Suprapubic skin (tissue), 4 donors: Measurements from ENCODE around the gene MYADML2. TPM values are rescaled to one million over a fixed set of nuclear protein-coding genes. Genes with fewer than 3 reads are reported as not detected.

Experiments used
- DNase-seq, 2 donors: peaks; one replicate each; pipeline ENCODE4 v3.0.0-alpha.2; 2019; ENCODE audit warnings: low spot score in 2 of 2
- H3K27ac ChIP-seq: fragments of 200-600 bp; sonication (generic); one replicate; pipeline ENCODE4 v1.5.1; 2019
- H3K27me3 ChIP-seq: fragments of 200-600 bp; sonication (generic); one replicate; pipeline ENCODE4 v1.5.1; 2019
- H3K36me3 ChIP-seq: fragments of 200-600 bp; sonication (generic); one replicate; pipeline ENCODE4 v1.5.1; 2019
- H3K4me1 ChIP-seq: fragments of 200-600 bp; sonication (generic); one replicate; pipeline ENCODE4 v1.5.1; 2019
- H3K4me3 ChIP-seq: fragments of 200-600 bp; sonication (generic); one replicate; pipeline ENCODE4 v1.5.1; 2019; ENCODE audit warnings: mild to moderate bottlenecking
- H3K9me3 ChIP-seq: fragments of 200-600 bp; sonication (generic); one replicate; pipeline ENCODE4 v1.5.1; 2019
- EP300 ChIP-seq: sonication (generic); formaldehyde crosslinking; IDR thresholded peaks from one replicate; pipeline ENCODE4 v1.6.1; 2017; ENCODE audit warnings: antibody characterized with exemption
- POLR2A ChIP-seq, 2 donors: fragments of 450-650 bp; IDR thresholded peaks; one replicate each; pipeline ENCODE4 v1.6.1; 2017; ENCODE audit warnings: antibody characterized with exemption in 2 of 2, mild to moderate bottlenecking in 2 of 2, moderate library complexity in 2 of 2
- POLR2AphosphoS5 ChIP-seq, 3 donors: sonication (generic); formaldehyde crosslinking; IDR thresholded peaks; one replicate each; pipeline ENCODE4 v1.6.1; 2017; ENCODE audit warnings: antibody characterized with exemption in 3 of 3
- WGBS: methylation state at CpG from one replicate; pipeline ENCODE4 v1.1.5; 2018; 5-methylcytosine and 5-hydroxymethylcytosine counted together
- total RNA-seq, 4 donors: library from RNA; depleted of rRNA; stranded (reverse); fragments of >200 nt; gene quantifications; one replicate each; pipeline ENCODE4 v1.1.0, GENCODE V29; 2016
- TF ChIP-seq, protein P1 (sequence below), 2 donors: fragments of 200-600 bp in 1 of 2; fragments of 450-650 bp in 1 of 2; sonication (generic) in 1 of 2; IDR thresholded peaks; one replicate each; pipeline ENCODE4 v1.5.1; 2016 to 2019; ENCODE audit warnings: antibody characterized with exemption in 2 of 2, mild to moderate bottlenecking in 1 of 2, moderate library complexity in 1 of 2

The MYADML2 gene
- total RNA-seq, 4 donors from 2014 or later, result not detected

DNA sequence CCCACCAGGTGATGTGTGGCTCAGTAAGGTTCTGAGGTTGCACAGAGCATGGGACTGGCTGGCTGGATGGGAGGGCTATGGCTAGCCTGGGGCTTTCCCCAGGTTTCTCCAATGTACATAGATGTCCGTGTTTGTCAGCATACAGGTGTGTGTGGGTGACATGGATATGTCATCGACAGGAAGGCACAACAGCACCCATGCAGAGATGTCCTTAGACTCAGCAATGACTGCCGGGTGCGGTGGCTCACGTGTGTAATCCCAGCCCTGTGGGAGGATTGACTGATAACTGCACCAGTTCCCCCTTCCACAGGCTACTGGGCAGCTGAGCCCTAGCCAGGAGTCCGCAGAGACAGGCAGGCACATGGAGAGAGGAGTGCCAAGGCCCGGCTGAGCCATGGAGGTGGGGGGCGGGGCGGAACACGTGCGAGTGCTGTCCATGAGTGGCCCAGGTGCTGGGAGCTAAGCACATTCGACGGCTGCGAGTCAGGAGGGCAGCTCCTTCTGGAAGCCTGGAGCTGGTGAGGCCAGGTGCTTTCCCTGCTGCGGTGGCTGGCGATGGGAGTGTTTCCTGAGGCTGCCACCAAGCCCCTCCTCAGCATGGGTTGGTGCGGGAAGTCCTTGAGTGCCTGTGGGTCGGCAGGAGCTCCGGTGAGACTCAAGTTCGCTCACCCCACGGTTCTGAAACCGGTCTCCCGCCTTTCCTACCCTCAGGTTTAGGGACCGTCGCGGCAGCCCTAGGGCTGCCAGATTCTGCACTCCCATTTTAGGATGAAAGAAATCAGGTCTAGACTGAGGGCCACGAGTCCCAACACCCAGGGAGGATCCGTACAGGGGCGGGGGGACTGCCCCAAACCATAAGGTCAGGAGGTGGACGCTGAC, 29.5 kb upstream of the MYADML2 start:
- Histone ChIP-seq H3K4me1 (peaks cover 20% of the 10 kb centered on the region), H3K36me3 (peaks cover 9% of the 10 kb centered on the region), H3K9me3 (no peaks in the 10 kb centered on the region), H3K27ac (peak overlapping the region; percentile 93), H3K27me3 (no peaks in the 10 kb centered on the region), H3K4me3 (peak overlapping the region; percentile 79)
- WGBS, result 27% methylated on average over 10 of the region's 30 CpGs
- DNase-seq, result no peak
- TF ChIP-seq POLR2AphosphoS5 (IDR thresholded peaks at IDR 0.05) (no peak), EP300 (no peak), POLR2A (IDR thresholded peaks at IDR 0.05) (no peak)
- TF ChIP-seq, protein P1, sequence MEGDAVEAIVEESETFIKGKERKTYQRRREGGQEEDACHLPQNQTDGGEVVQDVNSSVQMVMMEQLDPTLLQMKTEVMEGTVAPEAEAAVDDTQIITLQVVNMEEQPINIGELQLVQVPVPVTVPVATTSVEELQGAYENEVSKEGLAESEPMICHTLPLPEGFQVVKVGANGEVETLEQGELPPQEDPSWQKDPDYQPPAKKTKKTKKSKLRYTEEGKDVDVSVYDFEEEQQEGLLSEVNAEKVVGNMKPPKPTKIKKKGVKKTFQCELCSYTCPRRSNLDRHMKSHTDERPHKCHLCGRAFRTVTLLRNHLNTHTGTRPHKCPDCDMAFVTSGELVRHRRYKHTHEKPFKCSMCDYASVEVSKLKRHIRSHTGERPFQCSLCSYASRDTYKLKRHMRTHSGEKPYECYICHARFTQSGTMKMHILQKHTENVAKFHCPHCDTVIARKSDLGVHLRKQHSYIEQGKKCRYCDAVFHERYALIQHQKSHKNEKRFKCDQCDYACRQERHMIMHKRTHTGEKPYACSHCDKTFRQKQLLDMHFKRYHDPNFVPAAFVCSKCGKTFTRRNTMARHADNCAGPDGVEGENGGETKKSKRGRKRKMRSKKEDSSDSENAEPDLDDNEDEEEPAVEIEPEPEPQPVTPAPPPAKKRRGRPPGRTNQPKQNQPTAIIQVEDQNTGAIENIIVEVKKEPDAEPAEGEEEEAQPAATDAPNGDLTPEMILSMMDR (IDR thresholded peaks at IDR 0.05), result no peak

DNA sequence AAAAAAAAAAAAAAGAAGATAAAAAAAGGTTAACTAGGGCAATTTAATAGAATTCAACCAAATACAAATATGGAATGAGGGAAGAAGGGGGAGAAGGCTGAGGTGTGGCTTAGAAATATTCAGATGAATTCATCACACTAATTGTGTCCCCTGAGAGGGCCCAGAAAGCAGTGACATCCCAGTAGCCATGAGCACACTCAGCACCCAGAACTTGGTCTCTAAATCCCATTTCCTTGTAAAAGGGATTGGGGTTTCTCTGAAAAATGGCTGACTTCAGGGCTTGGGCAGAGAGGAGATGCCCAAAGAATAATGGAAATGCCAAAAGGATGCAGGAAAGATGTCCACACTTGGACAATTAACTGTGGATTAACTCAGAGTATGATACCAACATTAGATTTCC, 26.4 kb upstream of the MYADML2 start:
- H3K4me3 ChIP-seq, result no peak overlapping the region
- H3K27me3 ChIP-seq, result no peaks in the 10 kb centered on the region
- H3K27ac ChIP-seq, result no peak overlapping the region
- TF ChIP-seq POLR2A (IDR thresholded peaks at IDR 0.05) (no peak), EP300 (no peak), POLR2AphosphoS5 (IDR thresholded peaks at IDR 0.05) (no peak)
- TF ChIP-seq, protein P1 (IDR thresholded peaks at IDR 0.05), result no peak
- DNase-seq, result no peak
- H3K36me3 ChIP-seq, result no peaks in the 10 kb centered on the region
- peaks cover 21% of the 10 kb centered on the region for H3K4me1 ChIP-seq
- H3K9me3 ChIP-seq, result no peaks in the 10 kb centered on the region

DNA sequence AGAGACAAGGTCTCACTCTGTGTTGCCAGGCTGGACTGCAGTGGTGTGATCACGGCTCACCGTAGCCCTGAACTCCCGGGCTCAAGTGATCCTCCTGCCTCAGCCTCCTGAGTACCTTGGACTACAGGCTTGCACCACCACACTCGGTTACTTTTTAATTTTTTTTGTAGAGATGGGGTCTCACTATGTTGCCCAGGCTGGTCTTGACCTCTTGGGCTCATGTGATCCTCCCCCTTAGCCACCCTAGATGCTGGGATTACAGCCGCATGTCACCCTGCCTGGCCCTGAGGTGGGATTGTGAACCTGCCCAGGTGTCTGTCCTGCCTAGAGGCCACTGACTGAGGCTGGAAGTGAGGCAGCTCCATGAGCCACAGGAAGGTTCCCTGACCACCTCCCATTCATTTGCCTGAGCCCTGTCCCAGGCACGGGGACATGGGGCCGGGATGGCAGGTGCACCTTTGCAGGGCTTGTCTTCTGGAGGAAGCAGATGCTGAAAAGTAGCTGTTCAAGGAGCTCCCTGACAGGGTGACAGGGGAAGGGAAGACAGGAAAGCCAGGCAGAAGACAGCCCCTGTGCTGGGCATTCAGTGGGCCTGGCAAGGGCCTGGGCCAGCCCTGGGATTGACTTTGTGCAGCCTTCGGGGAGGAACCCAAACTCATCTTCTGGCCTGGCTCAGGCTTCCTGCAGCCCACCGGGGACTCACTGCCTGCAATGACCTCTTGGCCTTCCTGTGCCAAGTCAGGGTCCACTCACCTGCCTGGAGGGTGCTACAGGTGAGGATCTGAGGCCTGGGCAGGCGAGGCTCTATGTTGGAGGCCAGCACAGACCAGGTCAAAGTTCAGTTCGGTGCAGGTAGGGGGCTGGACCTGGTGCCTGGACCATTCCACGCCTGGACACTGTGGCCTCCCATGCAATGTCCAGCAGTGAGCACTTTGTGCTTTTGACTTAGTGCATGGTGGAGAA, 22.1 kb upstream of the MYADML2 start:
- no peak for DNase-seq
- H3K27ac ChIP-seq, result no peak overlapping the region
- H3K4me1 ChIP-seq, result peaks cover 29% of the 10 kb centered on the region
- no peaks in the 10 kb centered on the region for H3K36me3 ChIP-seq
- WGBS, result 85% methylated on average over 12 of the region's 12 CpGs
- TF ChIP-seq POLR2AphosphoS5 (IDR thresholded peaks at IDR 0.05) (no peak), EP300 (no peak), POLR2A (IDR thresholded peaks at IDR 0.05) (no peak)
- TF ChIP-seq, protein P1 (IDR thresholded peaks at IDR 0.05), result no peak
- no peaks in the 10 kb centered on the region for H3K9me3 ChIP-seq
- peaks cover 6% of the 10 kb centered on the region for H3K27me3 ChIP-seq
- no peak overlapping the region for H3K4me3 ChIP-seq

DNA sequence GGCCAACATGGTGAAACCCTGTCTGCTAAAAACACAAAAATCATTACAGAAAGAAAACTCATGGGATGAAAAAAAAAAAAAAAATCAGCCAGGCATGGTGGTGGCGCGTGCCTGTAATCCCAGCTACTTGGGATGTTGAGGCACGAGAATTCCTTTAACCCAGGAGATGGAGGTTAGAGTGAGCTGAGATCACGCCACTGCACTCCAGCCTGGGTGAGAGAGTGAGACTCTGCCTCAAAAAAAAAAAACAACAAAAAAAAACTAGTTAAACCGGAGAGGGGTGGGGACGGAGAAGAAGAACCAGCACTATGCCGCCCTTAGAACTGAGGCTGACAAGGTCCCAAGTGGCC, 21.3 kb upstream of the MYADML2 start:
- H3K9me3 ChIP-seq, result no peaks in the 10 kb centered on the region
- TF ChIP-seq, protein P1 (IDR thresholded peaks at IDR 0.05), result no peak
- no peak for TF ChIP-seq EP300
- TF ChIP-seq POLR2A (IDR thresholded peaks at IDR 0.05), result no peak
- TF ChIP-seq POLR2AphosphoS5 (IDR thresholded peaks at IDR 0.05), result no peak
- no peaks in the 10 kb centered on the region for H3K36me3 ChIP-seq
- 53% methylated on average over 7 of the region's 7 CpGs for WGBS
- no peak for DNase-seq
- peak overlapping the region; percentile 24 for H3K4me3 ChIP-seq
- H3K27me3 ChIP-seq, result peaks cover 10% of the 10 kb centered on the region
- peaks cover 29% of the 10 kb centered on the region for H3K4me1 ChIP-seq
- no peak overlapping the region for H3K27ac ChIP-seq
